Endothelial cell of umbilical vein (primary cell): ENCODE data around the gene RAD51C. TPM values are rescaled to one million over a fixed set of nuclear protein-coding genes. Genes with fewer than 3 reads are reported as not detected.

Experiments
- BruUV-seq: library from RNA; stranded (reverse); fragments of 400-500 nt; replicated peaks from 2 replicates; lab custom pipeline; 2021; lab: Mats Ljungman, UMichigan
- CTCF ChIA-PET: fragments of 300-600, 350-600 bp; sonication (Branson Sonifier 250); formaldehyde crosslinking; loops from one replicate; lab custom pipeline; 2021; ENCODE audit warnings: antibody characterized with exemption, inconsistent platforms; lab: Charles Lee
- POLR2A ChIA-PET: fragments of 300-600, 350-600 bp; sonication (Branson Sonifier 250); formaldehyde crosslinking; loops from one replicate; lab custom pipeline; 2021; ENCODE audit warnings: antibody characterized with exemption, inconsistent platforms; lab: Charles Lee
- DNase-seq: peaks from one replicate; pipeline ENCODE4 v3.0.0-alpha.2; 2011; ENCODE audit warnings: low read depth, low spot score
- FAIRE-seq: peaks from 2 replicates; lab custom pipeline; 2011; peaks lifted over from hg19 to GRCh38; lab: Jason Lieb, UNC
- H2AFZ ChIP-seq: 2 replicates; pipeline ENCODE4 v1.6.0; 2012; ENCODE audit warnings: low read depth, low read length, control low read depth, inconsistent platforms
- H3K27ac ChIP-seq: 2 replicates; pipeline ENCODE4 v1.5.1; 2011; ENCODE audit warnings: low read depth, mild to moderate bottlenecking, control low read depth, low read length, moderate library complexity; ENCODE audit not compliant: insufficient read depth
- H3K27me3 ChIP-seq, 2 experiments: 2 replicates each; pipeline versions ENCODE4 v1.6.0 to v1.6.1; 2011; ENCODE audit warnings: low read length in 2 of 2, mixed read lengths in 1 of 2; ENCODE audit not compliant: control insufficient read depth in 2 of 2, insufficient read depth in 2 of 2
- H3K36me3 ChIP-seq, 2 experiments: 2 replicates in 1 of 2; 3 replicates in 1 of 2; pipeline ENCODE4 v1.5.1; 2011; ENCODE audit warnings: low read length in 2 of 2, mild to moderate bottlenecking in 1 of 2, moderate library complexity in 1 of 2; ENCODE audit not compliant: control insufficient read depth in 2 of 2, insufficient read depth in 2 of 2; ENCODE audit errors: extremely low read depth in 1 of 2
- H3K4me1 ChIP-seq: 3 replicates; pipeline ENCODE4 v1.5.1; 2011; ENCODE audit warnings: mild to moderate bottlenecking, low read length; ENCODE audit not compliant: control insufficient read depth, insufficient read depth; ENCODE audit errors: extremely low read depth
- H3K4me2 ChIP-seq: 2 replicates; pipeline ENCODE4 v1.6.1; 2011; ENCODE audit warnings: low read length, control low read depth, mixed read lengths; ENCODE audit not compliant: insufficient read depth
- H3K4me3 ChIP-seq, 3 experiments: fragments of 200-600 bp in 1 of 3; sonication (generic), shearing (Covaris generic) in 1 of 3; replicated peaks in 1 of 3; 2 replicates each; pipeline ENCODE4 v1.5.1; 2011 to 2016; ENCODE audit warnings: control low read depth in 3 of 3, low read length in 3 of 3, mild to moderate bottlenecking in 2 of 3, inconsistent platforms in 1 of 3, low read depth in 1 of 3, moderate library complexity in 1 of 3; ENCODE audit not compliant: insufficient read depth in 1 of 3
- H3K79me2 ChIP-seq: 2 replicates; pipeline ENCODE4 v1.6.0; 2012; ENCODE audit warnings: low read length, inconsistent platforms; ENCODE audit not compliant: control insufficient read depth, insufficient read depth
- H3K9ac ChIP-seq: replicated peaks from 2 replicates; pipeline ENCODE3; 2011; ENCODE audit warnings: low read length, control low read depth; ENCODE audit not compliant: insufficient read depth; ENCODE audit errors: extremely low read depth
- H3K9me1 ChIP-seq: replicated peaks from 3 replicates; pipeline ENCODE4 v1.6.0; 2011; ENCODE audit warnings: mild to moderate bottlenecking, low read length; ENCODE audit not compliant: control insufficient read depth, insufficient read depth; ENCODE audit errors: extremely low read depth
- H3K9me3 ChIP-seq: replicated peaks from 2 replicates; pipeline ENCODE4 v1.5.1; 2012; ENCODE audit warnings: low read length, inconsistent platforms; ENCODE audit not compliant: control insufficient read depth, insufficient read depth
- H4K20me1 ChIP-seq: replicated peaks from 2 replicates; pipeline ENCODE3; 2011; ENCODE audit warnings: mild to moderate bottlenecking, low read length; ENCODE audit not compliant: control insufficient read depth, insufficient read depth; ENCODE audit errors: extremely low read depth
- CTCF ChIP-seq, 2 donors: IDR thresholded peaks; 1 replicate in 1 of 2; 2 replicates in 1 of 2; pipeline ENCODE4 v1.5.1; 2011; ENCODE audit warnings: low read length in 2 of 2, mild to moderate bottlenecking in 2 of 2, moderate library complexity in 2 of 2, control low read depth in 1 of 2, inconsistent platforms in 1 of 2, low read depth in 1 of 2; ENCODE audit not compliant: insufficient read depth in 1 of 2; ENCODE audit errors: extremely low read depth in 1 of 2
- EZH2 ChIP-seq: IDR thresholded peaks from 2 replicates; pipeline ENCODE4 v1.6.1; 2012; ENCODE audit warnings: borderline replicate concordance, low read depth, mild to moderate bottlenecking, moderate library complexity, low read length, inconsistent platforms; ENCODE audit not compliant: severe bottlenecking
- FOS ChIP-seq: IDR thresholded peaks from 2 replicates; pipeline ENCODE4 v1.6.1; 2011; ENCODE audit warnings: mild to moderate bottlenecking, low read length, moderate library complexity, borderline replicate concordance; ENCODE audit not compliant: insufficient read depth
- GATA2 ChIP-seq: IDR thresholded peaks from 2 replicates; pipeline ENCODE4 v1.7.0; 2011; ENCODE audit warnings: low read depth, mild to moderate bottlenecking, moderate library complexity, mixed read lengths, low read length; ENCODE audit not compliant: insufficient read length, insufficient read depth
- JUN ChIP-seq: IDR thresholded peaks from 2 replicates; pipeline ENCODE4 v1.6.1; 2011; ENCODE audit warnings: borderline replicate concordance, low read depth; ENCODE audit not compliant: insufficient read length, insufficient read depth
- MYC ChIP-seq: IDR thresholded peaks from one replicate; pipeline ENCODE4 v1.6.1; 2011; ENCODE audit warnings: mild to moderate bottlenecking, low read depth, low read length
- POLR2A ChIP-seq: IDR thresholded peaks from 2 replicates; pipeline ENCODE4 v1.6.1; 2012; ENCODE audit warnings: low read depth, mild to moderate bottlenecking, control low read depth, low read length
- POLR2AphosphoS5 ChIP-seq: IDR thresholded peaks from 2 replicates; pipeline ENCODE4 v1.6.1; 2012; ENCODE audit warnings: low read depth, mild to moderate bottlenecking, control low read depth, low read length, moderate library complexity; ENCODE audit not compliant: insufficient read depth
- dilution Hi-C: fragments of 300-500 bp; cut with MboI; formaldehyde crosslinking; loops from one replicate; pipeline ENCODE4 v1.15.0; 2019; ENCODE audit warnings: low sequenced_read_pairs; ENCODE audit not compliant: extremely low pct_ligation_motif_present
- intact Hi-C: fragments of 100-400 bp; cut with micrococcal nuclease; formaldehyde crosslinking; loops from one replicate; pipeline ENCODE4 v1.10.0; 2022
- polyA plus RNA-seq, 4 experiments: library from polyadenylated mRNA; depleted of rRNA in 3 of 4; stranded (reverse) in 3 of 4; unstranded in 1 of 4; fragments of >200 nt; gene quantifications; 2 replicates each; pipeline versions ENCODE4 v1.2.1 to v1.2.3, GENCODE V29; 2011 to 2012; ENCODE audit warnings: missing spikeins in 1 of 4
- total RNA-seq: library from RNA; stranded (reverse); gene quantifications from 2 replicates; pipeline ENCODE4 v1.2.3, GENCODE V29; 2021
- TF ChIP-seq, protein P1 (sequence below): IDR thresholded peaks from 2 replicates; pipeline ENCODE4 v1.6.1; 2011; ENCODE audit not compliant: insufficient read depth, insufficient read length

Gene RAD51C
- total and polyA plus RNA-seq, 2 donors (not counting 3 experiments of a cell fraction or from before 2014, with no cell fraction given), result 24.8 to 38.9 TPM

GRCh38 chr17:58722274-58722673 lies 29.9 kb downstream of the RAD51C start:
- no peaks in the 10 kb centered on the region for H3K4me1 ChIP-seq
- POLR2A ChIA-PET, result no interaction called here
- no peak overlapping the region for H3K27ac ChIP-seq
- H3K79me2 ChIP-seq, result no peaks in the 10 kb centered on the region
- DNase-seq (no peak), FAIRE-seq (no peak)
- no peaks in the 10 kb centered on the region for H3K9me3 ChIP-seq
- H3K27me3 ChIP-seq, result no peaks in the 10 kb centered on the region
- dilution Hi-C loops (no loop called here), intact Hi-C loops (no loop called here)
- TF ChIP-seq FOS, result no peak
- no peak for TF ChIP-seq JUN
- no peak for TF ChIP-seq MYC
- TF ChIP-seq POLR2AphosphoS5, result no peak
- TF ChIP-seq POLR2A, result no peak
- no peak for TF ChIP-seq GATA2
- TF ChIP-seq CTCF (IDR thresholded peaks at IDR 0.05; ENCODE audit: extremely low read depth in 1 of 2, insufficient read depth in 1 of 2, low read depth in 1 of 2, low read length in 2 of 2), result no peak
- no peak for TF ChIP-seq EZH2
- TF ChIP-seq, protein P1, sequence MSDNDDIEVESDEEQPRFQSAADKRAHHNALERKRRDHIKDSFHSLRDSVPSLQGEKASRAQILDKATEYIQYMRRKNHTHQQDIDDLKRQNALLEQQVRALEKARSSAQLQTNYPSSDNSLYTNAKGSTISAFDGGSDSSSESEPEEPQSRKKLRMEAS, result no peak
- H2AFZ ChIP-seq, result no peak overlapping the region
- H3K4me2 ChIP-seq, result no peak overlapping the region
- H3K9me1 ChIP-seq, result no peaks in the 10 kb centered on the region
- BruUV-seq, result no TSS peak
- H3K36me3 ChIP-seq, result no peaks in the 10 kb centered on the region
- no peak overlapping the region for H3K4me3 ChIP-seq
- CTCF ChIA-PET, result no interaction called here
- no peaks in the 10 kb centered on the region for H4K20me1 ChIP-seq
- H3K9ac ChIP-seq, result no peak overlapping the region
